Activated T-cell treated with anti-CD3 and anti-CD28 coated beads for 4 hours (primary cell): ENCODE measurements around the gene PHACTR3.
"Not testable (repeated sequence)": the region's sequence is repeated elsewhere in the genome, so short reads cannot be mapped to it uniquely, and the experiment has no call there.

ENCODE experiments used
- DNase-seq: peaks from one replicate; pipeline ENCODE4 v3.0.0-alpha.2; 2020

PHACTR3 gene

GRCh38 chr20:59835448-59836395 is 231.4 kb downstream of the PHACTR3 start:
- DNase-seq = no peak

- no peak for DNase-seq
Observed at GRCh38 chr20:59836767-59837166, 232.4 kb downstream of the PHACTR3 start.

GRCh38 chr20:59837623-59838394 is 233.5 kb downstream of the PHACTR3 start:
- no peak for DNase-seq

GRCh38 chr20:59839400-59839799 is 235.1 kb downstream of the PHACTR3 start:
- DNase-seq = no peak

GRCh38 chr20:59845472-59845871 is 241.1 kb downstream of the PHACTR3 start:
- no peak for DNase-seq

- DNase-seq = no peak
Observed at GRCh38 chr20:59848182-59848581, 243.8 kb downstream of the PHACTR3 start.

- no peak for DNase-seq
Observed at GRCh38 chr20:59850018-59850641, 245.8 kb downstream of the PHACTR3 start.

GRCh38 chr20:59856526-59856925 is 252.2 kb downstream of the PHACTR3 start:
- DNase-seq = not testable (repeated sequence)

- not testable (repeated sequence) for DNase-seq
Observed at GRCh38 chr20:59856941-59857340, 252.6 kb downstream of the PHACTR3 start.

- DNase-seq = no peak
Observed at GRCh38 chr20:59857966-59858365, 253.6 kb downstream of the PHACTR3 start.

- DNase-seq = no peak
Observed at GRCh38 chr20:59858425-59858824, 254.1 kb downstream of the PHACTR3 start.

GRCh38 chr20:59861401-59861800 is 257.1 kb downstream of the PHACTR3 start:
- no peak for DNase-seq

- no peak for DNase-seq
Observed at GRCh38 chr20:59863058-59863457, 258.7 kb downstream of the PHACTR3 start.

- no peak for DNase-seq
Observed at GRCh38 chr20:59864726-59865125, 260.4 kb downstream of the PHACTR3 start.

- no peak for DNase-seq
Observed at GRCh38 chr20:59866338-59866737, 262.0 kb downstream of the PHACTR3 start.

- DNase-seq = no peak
Observed at GRCh38 chr20:59871096-59871495, 266.8 kb downstream of the PHACTR3 start.

GRCh38 chr20:59873409-59873808 is 269.1 kb downstream of the PHACTR3 start:
- DNase-seq = no peak

- no peak for DNase-seq
Observed at GRCh38 chr20:59880198-59880597, 275.9 kb downstream of the PHACTR3 start.

GRCh38 chr20:59884494-59884893 is 280.2 kb downstream of the PHACTR3 start:
- DNase-seq = no peak

GRCh38 chr20:59888050-59888449 is 283.7 kb downstream of the PHACTR3 start:
- no peak for DNase-seq

GRCh38 chr20:59890035-59890434 is 285.7 kb downstream of the PHACTR3 start:
- not testable (repeated sequence) for DNase-seq

- no peak for DNase-seq
Observed at GRCh38 chr20:59891581-59891980, 287.2 kb downstream of the PHACTR3 start.

- no peak for DNase-seq
Observed at GRCh38 chr20:59895908-59896307, 291.6 kb downstream of the PHACTR3 start.
